GM18870 (cell line): ENCODE measurements around the gene IQGAP2.
"Not testable (repeated sequence)": the region's sequence is repeated elsewhere in the genome, so short reads cannot be mapped to it uniquely, and the experiment has no call there.

Experiments used
- ATAC-seq: cut with Tn5 transposase; IDR thresholded peaks from one replicate; pipeline ENCODE4 v1.9.1; 2021; ENCODE audit warnings: moderate library complexity; ENCODE audit not compliant: unreplicated experiment

The IQGAP2 gene

GRCh38 chr5:76494201-76494600, 91.1 kb downstream of the IQGAP2 start:
- ATAC-seq, result no peak

- no peak for ATAC-seq
Observed at GRCh38 chr5:76495870-76496269, 92.8 kb downstream of the IQGAP2 start.

GRCh38 chr5:76497065-76497460, 94.0 kb downstream of the IQGAP2 start:
- no peak for ATAC-seq

GRCh38 chr5:76497986-76498717, 95.1 kb downstream of the IQGAP2 start:
- no peak for ATAC-seq

GRCh38 chr5:76499507-76500161, 96.5 kb downstream of the IQGAP2 start:
- ATAC-seq, result no peak

- no peak for ATAC-seq
Observed at GRCh38 chr5:76500633-76501393, 97.7 kb downstream of the IQGAP2 start.

- ATAC-seq, result no peak
Observed at GRCh38 chr5:76503929-76504328, 100.8 kb downstream of the IQGAP2 start.

GRCh38 chr5:76504901-76505564, 101.9 kb downstream of the IQGAP2 start:
- ATAC-seq, result no peak

- no peak for ATAC-seq
Observed at GRCh38 chr5:76513476-76513875, 110.4 kb downstream of the IQGAP2 start.

GRCh38 chr5:76514292-76514691, 111.2 kb downstream of the IQGAP2 start:
- ATAC-seq, result no peak

GRCh38 chr5:76514713-76515112, 111.6 kb downstream of the IQGAP2 start:
- no peak for ATAC-seq

- ATAC-seq, result no peak
Observed at GRCh38 chr5:76517334-76517733, 114.2 kb downstream of the IQGAP2 start.

- ATAC-seq, result not testable (repeated sequence)
Observed at GRCh38 chr5:76518246-76518645, 115.2 kb downstream of the IQGAP2 start.

- ATAC-seq, result peak; percentile 86
Observed at GRCh38 chr5:76521240-76521758, 118.2 kb downstream of the IQGAP2 start.

- ATAC-seq, result no peak
Observed at GRCh38 chr5:76522103-76522935, 119.2 kb downstream of the IQGAP2 start.

GRCh38 chr5:76524101-76524835, 121.2 kb downstream of the IQGAP2 start:
- no peak for ATAC-seq

GRCh38 chr5:76524868-76525267, 121.8 kb downstream of the IQGAP2 start:
- ATAC-seq, result no peak

GRCh38 chr5:76525956-76526355, 122.9 kb downstream of the IQGAP2 start:
- ATAC-seq, result no peak

GRCh38 chr5:76526950-76527583, 124.0 kb downstream of the IQGAP2 start:
- no peak for ATAC-seq
